GM18508 (cell line): ENCODE measurements around the gene DUSP16.
"Not testable (repeated sequence)": the region's sequence is repeated elsewhere in the genome, so short reads cannot be mapped to it uniquely, and the experiment has no call there.

Experiments used
- ATAC-seq: cut with Tn5 transposase; IDR thresholded peaks from one replicate; pipeline ENCODE4 v1.9.1; 2021; ENCODE audit warnings: moderate number of reproducible peaks; ENCODE audit not compliant: insufficient read depth, unreplicated experiment

DUSP16 gene

GRCh38 chr12:12524128-12524527, 38.5 kb downstream of the DUSP16 start:
- no peak for ATAC-seq

GRCh38 chr12:12523229-12523628, 39.4 kb downstream of the DUSP16 start:
- no peak for ATAC-seq

GRCh38 chr12:12522657-12523056, 40.0 kb downstream of the DUSP16 start:
- ATAC-seq, result not testable (repeated sequence)

- ATAC-seq, result no peak
Observed at GRCh38 chr12:12521888-12522287, 40.8 kb downstream of the DUSP16 start.

GRCh38 chr12:12521044-12521485, 41.6 kb downstream of the DUSP16 start:
- no peak for ATAC-seq

GRCh38 chr12:12520273-12520672, 42.4 kb downstream of the DUSP16 start:
- no peak for ATAC-seq

- no peak for ATAC-seq
Observed at GRCh38 chr12:12519354-12519998, 43.2 kb downstream of the DUSP16 start.

GRCh38 chr12:12518919-12519318, 43.7 kb downstream of the DUSP16 start:
- no peak for ATAC-seq

GRCh38 chr12:12518464-12518845, 44.2 kb downstream of the DUSP16 start:
- no peak for ATAC-seq

- no peak for ATAC-seq
Observed at GRCh38 chr12:12513416-12514006, 49.2 kb downstream of the DUSP16 start.

GRCh38 chr12:12511895-12512711, 50.6 kb downstream of the DUSP16 start:
- no peak for ATAC-seq

- no peak for ATAC-seq
Observed at GRCh38 chr12:12511021-12511783, 51.5 kb downstream of the DUSP16 start.

GRCh38 chr12:12510551-12510950, 52.1 kb downstream of the DUSP16 start:
- no peak for ATAC-seq

- no peak for ATAC-seq
Observed at GRCh38 chr12:12510141-12510540, 52.5 kb downstream of the DUSP16 start.

GRCh38 chr12:12508612-12509011, 54.1 kb downstream of the DUSP16 start:
- ATAC-seq, result no peak

- no peak for ATAC-seq
Observed at GRCh38 chr12:12507121-12507520, 55.5 kb downstream of the DUSP16 start.

GRCh38 chr12:12506496-12506890, 56.2 kb downstream of the DUSP16 start:
- no peak for ATAC-seq

- peak; percentile 69 for ATAC-seq
Observed at GRCh38 chr12:12505544-12506495, 56.8 kb downstream of the DUSP16 start.

GRCh38 chr12:12503384-12504078, 59.1 kb downstream of the DUSP16 start:
- no peak for ATAC-seq
